Mucosa of descending colon (tissue), 3 donors: ENCODE results near the gene ABCA3. TPM values are rescaled to one million over a fixed set of nuclear protein-coding genes. Genes with fewer than 3 reads are reported as not detected.

Experiments
- ATAC-seq: fragments of 200-7000 bp; cut with Tn5 transposase; one replicate; pipeline ENCODE4 v1.9.1; 2020; ENCODE audit warnings: mild to moderate bottlenecking, moderate library complexity
- DNase-seq, 3 donors: peaks; one replicate each; pipeline ENCODE4 v3.0.0-alpha.2; 2020
- H3K36me3 ChIP-seq: fragments of 200-600 bp; one replicate; pipeline ENCODE4 v1.8.0; 2021; ENCODE audit warnings: low read depth, mild to moderate bottlenecking
- H3K4me1 ChIP-seq: fragments of 200-600 bp; one replicate; pipeline ENCODE4 v1.8.0; 2021; ENCODE audit warnings: low read depth, mild to moderate bottlenecking
- H3K4me3 ChIP-seq: fragments of 200-600 bp; one replicate; pipeline ENCODE4 v1.8.0; 2021; ENCODE audit warnings: mild to moderate bottlenecking
- H3K9me3 ChIP-seq: fragments of 200-600 bp; one replicate; pipeline ENCODE4 v1.8.0; 2021; ENCODE audit warnings: mild to moderate bottlenecking
- CTCF ChIP-seq: fragments of 200-600 bp; IDR thresholded peaks from one replicate; pipeline ENCODE4 v1.8.0; 2022; ENCODE audit warnings: antibody characterized with exemption, mild to moderate bottlenecking
- intact Hi-C, 2 donors: fragments of 100-400 bp; cut with DNase I in 1 of 2; cut with micrococcal nuclease in 1 of 2; formaldehyde crosslinking; loops; one replicate each; pipeline versions ENCODE4 v1.11.0 to v1.11.1; 2022; cut with DNase I, micrococcal nuclease
- total RNA-seq, 3 donors: library from RNA; stranded (reverse); fragmentation: NEBNext Ultra II Directional in 2 of 3; extraction: Animal tissue kit (Norgen Biotek cat#: 25700) in 2 of 3; gene quantifications; one replicate each; pipeline versions ENCODE4 v1.2.1 to v1.2.4, GENCODE V29; 2021 to 2023
- donor health status: DM: no; HTN: no; CAD: no; lungs with moderate emphysema.
- donor health status: DM: no; HTN: no; CAD: no.
- donor health status: DM: no; HTN: yes; CAD: no.

The ABCA3 gene
- total RNA-seq, 3 donors from 2014 or later = 3.0 to 13.5 (median 3.4) TPM

- Histone ChIP-seq H3K4me3 (no peak overlapping the region), H3K36me3 (peaks cover 7% of the 10 kb centered on the region), H3K4me1 (peaks cover 12% of the 10 kb centered on the region), H3K9me3 (no peaks in the 10 kb centered on the region)
- intact Hi-C loops = no loop called here
- DNase-seq (no peak), ATAC-seq (no peak)
- no peak for TF ChIP-seq CTCF
Measured at GRCh38 chr16:2231016-2231931, 109.3 kb downstream of the ABCA3 start.

GRCh38 chr16:2230376-2230775 lies 110.2 kb downstream of the ABCA3 start:
- intact Hi-C loops = no loop called here
- Histone ChIP-seq H3K4me1 (peaks cover 12% of the 10 kb centered on the region), H3K4me3 (no peak overlapping the region), H3K9me3 (no peaks in the 10 kb centered on the region), H3K36me3 (peaks cover 7% of the 10 kb centered on the region)
- ATAC-seq (no peak), DNase-seq (no peak)
- no peak for TF ChIP-seq CTCF

- Histone ChIP-seq H3K4me3 (no peak overlapping the region), H3K9me3 (no peaks in the 10 kb centered on the region), H3K4me1 (peaks cover 17% of the 10 kb centered on the region), H3K36me3 (peaks cover 7% of the 10 kb centered on the region)
- intact Hi-C loops = no loop called here
- ATAC-seq (no peak), DNase-seq (no peak)
- TF ChIP-seq CTCF = no peak
Measured at GRCh38 chr16:2229632-2230250, 110.8 kb downstream of the ABCA3 start.

- Histone ChIP-seq H3K9me3 (no peaks in the 10 kb centered on the region), H3K4me3 (no peak overlapping the region), H3K4me1 (peaks cover 21% of the 10 kb centered on the region), H3K36me3 (peaks cover 7% of the 10 kb centered on the region)
- intact Hi-C loops = no loop called here
- DNase-seq (no peak), ATAC-seq (no peak)
- no peak for TF ChIP-seq CTCF
Measured at GRCh38 chr16:2229091-2229490, 111.4 kb downstream of the ABCA3 start.

- intact Hi-C loops = no loop called here
- no peak for TF ChIP-seq CTCF
- peaks cover 7% of the 10 kb centered on the region for H3K36me3 ChIP-seq
- H3K4me1 ChIP-seq = peaks cover 22% of the 10 kb centered on the region
- no peak for ATAC-seq
- no peak overlapping the region for H3K4me3 ChIP-seq
- no peak for DNase-seq
- no peaks in the 10 kb centered on the region for H3K9me3 ChIP-seq
Measured at GRCh38 chr16:2228161-2228824, 112.2 kb downstream of the ABCA3 start.
